Memory B cell (primary cell): ENCODE data around the gene OR51T1.

Source experiments
- ATAC-seq: fragments of 150-1000 bp; cut with Tn5 transposase; 2 replicates; pipeline ENCODE4 v1.10.0; 2021; ENCODE audit warnings: low read depth, mild to moderate bottlenecking, moderate library complexity
- DNase-seq, 2 donors: peaks; one replicate each; pipeline ENCODE4 v3.0.0; 2022; ENCODE audit warnings: low spot score in 2 of 2
- H3K27ac Mint-ChIP-seq: one replicate; pipeline ENCODE4 v1.8.0; 2022; ENCODE audit warnings: mild to moderate bottlenecking, moderate library complexity, mixed read lengths
- H3K27me3 Mint-ChIP-seq: one replicate; pipeline ENCODE4 v1.8.0; 2022; ENCODE audit warnings: mixed read lengths
- H3K36me3 Mint-ChIP-seq: one replicate; pipeline ENCODE4 v1.8.0; 2022; ENCODE audit warnings: mild to moderate bottlenecking, mixed read lengths
- H3K4me1 Mint-ChIP-seq: one replicate; pipeline ENCODE4 v1.8.0; 2022; ENCODE audit warnings: mixed read lengths
- H3K4me3 Mint-ChIP-seq: one replicate; pipeline ENCODE4 v1.8.0; 2022; ENCODE audit warnings: mild to moderate bottlenecking, moderate library complexity, mixed read lengths
- H3K9me3 Mint-ChIP-seq: one replicate; pipeline ENCODE4 v1.8.0; 2022; ENCODE audit warnings: mixed read lengths

Gene OR51T1

DNA sequence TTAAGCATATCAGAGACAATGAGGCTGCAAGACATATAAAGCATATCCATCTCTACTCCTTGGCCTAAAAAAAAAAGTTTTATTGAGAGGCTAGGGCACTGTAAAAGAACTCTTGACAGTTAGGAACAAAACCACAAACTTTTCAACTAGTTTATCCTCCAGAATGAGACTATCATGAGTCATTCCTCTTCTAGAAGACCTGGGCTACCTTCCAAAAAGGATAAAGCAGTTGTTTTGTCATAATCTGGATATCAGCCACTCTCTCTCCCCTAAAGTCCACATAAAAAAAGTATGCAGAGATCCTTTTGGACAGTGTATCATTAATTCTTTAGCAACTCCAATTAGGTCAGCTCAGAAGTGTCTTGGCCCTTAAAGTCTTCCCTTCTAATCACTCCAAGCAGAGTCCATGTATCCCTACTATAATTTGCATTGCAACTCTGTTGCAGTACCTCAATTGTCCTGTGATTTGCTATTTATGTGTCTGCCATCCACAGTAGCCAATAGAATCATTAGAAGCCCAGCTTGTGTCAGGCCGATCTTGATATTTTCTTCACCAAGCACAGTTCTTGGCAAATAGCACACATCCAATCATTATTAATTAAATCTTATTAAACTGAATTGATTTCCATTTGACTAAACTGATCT, 10.4 kb downstream of the OR51T1 start:
- Mint-ChIP-seq H3K27me3 (peaks cover 4% of the 10 kb centered on the region), H3K4me1 (no peaks in the 10 kb centered on the region), H3K36me3 (no peaks in the 10 kb centered on the region), H3K27ac (no peak overlapping the region), H3K9me3 (no peaks in the 10 kb centered on the region), H3K4me3 (no peak overlapping the region)
- DNase-seq (no peak), ATAC-seq (no peak)

DNA sequence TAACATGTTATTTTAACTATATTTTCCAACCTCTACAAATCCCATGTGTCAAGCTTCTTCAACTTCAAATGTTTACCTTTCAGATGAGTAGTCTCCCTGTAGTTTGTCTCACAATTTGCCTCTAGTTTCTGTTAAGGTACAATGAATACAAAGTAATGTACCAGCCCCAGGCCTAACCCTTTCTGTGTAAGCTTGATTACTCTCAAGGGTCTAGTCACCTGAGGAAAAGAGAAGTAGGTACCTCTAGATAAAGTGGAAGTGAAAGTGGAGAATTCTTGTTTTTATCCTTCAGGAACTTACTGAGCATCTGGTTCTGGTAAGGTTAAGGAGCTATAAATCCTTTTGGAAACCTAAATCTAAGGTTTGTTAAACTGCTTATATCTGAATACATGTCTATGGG, 21.8 kb downstream of the OR51T1 start, which contains the start of gene OR51A7:
Gene OR51A7 (plus strand): TSS at position 300 of the 400 bp plus-strand sequence. CDS start 3,587 bp downstream, outside the sequence.
- H3K27me3 Mint-ChIP-seq = peaks cover 2% of the 10 kb centered on the region
- ATAC-seq (peak; percentile 84), DNase-seq (no peak)
- no peaks in the 10 kb centered on the region for H3K36me3 Mint-ChIP-seq
- H3K27ac Mint-ChIP-seq = no peak within 1 kb of the TSS
- peaks cover 5% of the 10 kb centered on the region for H3K4me1 Mint-ChIP-seq
- no peaks in the 10 kb centered on the region for H3K9me3 Mint-ChIP-seq
- no peak within 1 kb of the TSS for H3K4me3 Mint-ChIP-seq

DNA sequence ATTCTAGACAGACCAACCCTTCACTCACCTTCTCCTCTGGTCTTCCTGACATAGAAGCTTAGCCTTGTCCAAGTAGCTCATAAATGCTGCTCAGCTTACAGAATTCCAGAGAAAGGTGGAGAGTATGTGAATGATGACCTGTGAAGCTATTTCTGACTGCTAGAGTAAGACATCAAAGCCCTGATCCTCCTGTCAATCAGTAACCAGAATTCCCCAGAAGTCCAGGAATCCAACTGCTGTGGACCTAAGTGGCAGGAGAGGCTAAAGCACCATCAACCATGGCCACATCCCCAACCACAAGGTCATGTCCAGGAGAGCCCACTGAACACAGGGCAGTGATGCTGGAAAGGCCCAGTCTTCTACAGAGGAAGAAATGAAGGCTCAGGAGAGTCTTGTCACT, 34.9 kb downstream of the OR51T1 start:
- H3K4me3 Mint-ChIP-seq = no peak overlapping the region
- H3K36me3 Mint-ChIP-seq = no peaks in the 10 kb centered on the region
- H3K9me3 Mint-ChIP-seq = no peaks in the 10 kb centered on the region
- no peak overlapping the region for H3K27ac Mint-ChIP-seq
- H3K4me1 Mint-ChIP-seq = no peaks in the 10 kb centered on the region
- ATAC-seq = no peak
- DNase-seq = no peak
- peaks cover 1% of the 10 kb centered on the region for H3K27me3 Mint-ChIP-seq

DNA sequence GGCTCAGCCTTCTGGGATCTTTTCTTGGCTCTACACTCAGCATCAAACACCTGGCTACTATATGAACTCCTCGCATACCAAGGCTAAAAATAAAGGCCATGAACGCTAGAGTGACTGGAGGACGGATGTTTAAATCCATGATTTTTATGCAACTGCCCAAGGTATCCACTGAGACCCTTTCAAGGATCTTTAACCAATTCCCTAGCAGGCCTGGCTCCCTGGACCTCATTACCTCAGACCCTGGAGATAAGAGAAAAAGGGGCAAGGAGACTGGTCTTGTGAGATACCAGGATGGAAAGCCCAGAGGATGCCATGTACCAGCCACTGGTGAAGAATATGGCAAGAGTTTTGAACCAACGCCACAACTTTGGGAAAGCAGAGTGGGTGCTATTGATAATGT, 37.5 kb downstream of the OR51T1 start, which contains the start of gene OR51G2:
Gene OR51G2 (minus strand): TSS at position 101 of the 400 bp plus-strand sequence. CDS start 3,687 bp downstream, outside the sequence.
- H3K9me3 Mint-ChIP-seq = no peaks in the 10 kb centered on the region

DNA sequence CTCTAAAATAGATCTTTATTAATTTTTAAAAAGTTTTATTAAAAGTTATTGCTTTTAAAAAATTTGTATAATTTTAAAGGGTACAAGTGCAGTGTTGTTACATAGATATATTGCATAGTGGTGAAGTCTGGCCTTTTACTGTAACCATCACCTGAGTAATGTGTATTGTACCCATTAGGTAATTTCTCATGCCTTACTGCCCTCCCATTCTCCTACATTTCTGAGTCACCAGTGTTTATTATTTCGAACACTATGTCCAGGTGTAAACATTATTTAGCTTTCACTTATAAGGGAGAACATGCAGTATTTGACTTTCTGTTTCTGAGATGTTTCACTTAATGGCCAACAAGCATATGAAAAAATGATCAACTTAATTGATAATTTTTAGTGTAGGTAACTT, 40.1 kb downstream of the OR51T1 start:
- Mint-ChIP-seq H3K27ac (no peak overlapping the region), H3K27me3 (peaks cover 8% of the 10 kb centered on the region), H3K9me3 (no peaks in the 10 kb centered on the region), H3K4me3 (no peak overlapping the region), H3K36me3 (no peaks in the 10 kb centered on the region), H3K4me1 (no peaks in the 10 kb centered on the region)
- ATAC-seq (no peak), DNase-seq (no peak)

More for the DNA sequence above, 37.5 kb downstream of the OR51T1 start, which contains the start of gene OR51G2:
- Mint-ChIP-seq H3K4me1 (no peaks in the 10 kb centered on the region), H3K27me3 (peaks cover 8% of the 10 kb centered on the region), H3K27ac (no peak within 1 kb of the TSS), H3K4me3 (no peak within 1 kb of the TSS), H3K36me3 (no peaks in the 10 kb centered on the region)
- DNase-seq (no peak), ATAC-seq (no peak)

DNA sequence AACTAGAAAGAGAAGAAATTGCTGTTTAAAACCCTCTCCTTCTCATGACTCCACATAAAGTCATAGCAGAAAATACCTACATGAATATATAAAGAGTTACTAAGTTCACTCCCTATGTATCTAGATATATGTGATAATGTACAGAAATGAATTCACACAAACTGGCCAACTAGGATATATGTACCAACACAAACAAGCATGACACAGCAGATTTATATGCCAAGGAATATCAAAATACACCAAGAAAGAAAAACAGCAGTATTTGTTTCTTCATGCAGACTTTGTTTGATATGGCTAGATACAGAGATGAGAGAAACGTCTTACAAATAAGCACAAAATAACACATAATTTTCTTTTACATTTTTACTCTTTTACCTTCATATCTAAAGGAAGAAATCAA, 40.6 kb downstream of the OR51T1 start:
- Mint-ChIP-seq H3K27ac (no peak overlapping the region), H3K36me3 (no peaks in the 10 kb centered on the region), H3K27me3 (peaks cover 8% of the 10 kb centered on the region), H3K9me3 (no peaks in the 10 kb centered on the region), H3K4me1 (no peaks in the 10 kb centered on the region), H3K4me3 (no peak overlapping the region)
- DNase-seq (no peak), ATAC-seq (no peak)

DNA sequence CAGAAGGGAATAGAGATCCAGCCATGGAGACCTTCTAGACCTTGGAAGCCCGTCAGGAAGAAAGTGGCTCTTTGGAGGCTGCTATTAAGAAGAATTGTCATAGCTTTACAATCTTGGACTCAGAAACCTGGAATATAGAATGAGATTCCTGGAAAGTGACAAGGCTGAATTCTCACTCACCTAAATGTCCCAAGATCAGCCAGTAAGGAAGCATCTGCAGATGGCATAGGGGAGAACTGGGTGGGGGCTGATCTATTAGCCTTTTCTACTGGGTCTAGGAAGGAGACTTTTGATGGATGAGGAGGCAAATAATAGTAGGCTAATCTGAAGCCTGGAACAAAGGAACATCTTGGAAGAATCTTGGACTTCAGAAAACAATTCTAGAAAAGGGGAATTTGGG, 42.5 kb downstream of the OR51T1 start, which contains the start of gene OR51G1:
Gene OR51G1 (minus strand): TSS at position 101 of the 400 bp plus-strand sequence. CDS start 0 bp downstream, at position 101.
- Mint-ChIP-seq H3K36me3 (no peaks in the 10 kb centered on the region), H3K4me1 (no peaks in the 10 kb centered on the region), H3K4me3 (no peak within 1 kb of the TSS), H3K27me3 (peaks cover 8% of the 10 kb centered on the region), H3K9me3 (no peaks in the 10 kb centered on the region), H3K27ac (no peak within 1 kb of the TSS)
- DNase-seq = no peak
- ATAC-seq = no peak

DNA sequence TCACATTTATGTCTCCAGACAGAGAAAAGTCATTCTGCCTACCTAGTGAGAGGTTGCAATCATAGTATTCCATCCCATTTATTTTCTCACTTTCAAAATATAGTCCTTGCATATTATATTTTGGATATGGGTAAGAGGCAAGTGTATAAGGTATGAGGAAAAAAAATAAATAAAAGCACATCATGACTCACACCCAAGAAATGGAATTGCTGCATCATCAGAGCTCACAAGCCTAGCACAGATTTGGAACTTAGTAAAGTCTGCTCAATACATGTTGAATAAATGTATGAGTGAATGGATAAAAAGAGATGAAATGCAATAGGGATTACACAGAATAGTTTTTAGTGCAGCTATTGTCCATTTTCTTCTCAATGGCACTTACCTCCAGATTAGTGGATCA, 44.9 kb downstream of the OR51T1 start:
- H3K9me3 Mint-ChIP-seq = no peaks in the 10 kb centered on the region
- no peaks in the 10 kb centered on the region for H3K36me3 Mint-ChIP-seq

More for the DNA sequence above, 44.9 kb downstream of the OR51T1 start:
- H3K4me1 Mint-ChIP-seq = no peaks in the 10 kb centered on the region
- no peak overlapping the region for H3K27ac Mint-ChIP-seq
- peaks cover 8% of the 10 kb centered on the region for H3K27me3 Mint-ChIP-seq
- DNase-seq = no peak
- no peak for ATAC-seq
- H3K4me3 Mint-ChIP-seq = no peak overlapping the region
